Measurements from ENCODE around the gene TSPAN1. TPM values are rescaled to one million over a fixed set of nuclear protein-coding genes. Genes with fewer than 3 reads are reported as not detected.

The TSPAN1 gene
- total and polyA plus RNA-seq, 4 donors = 0.28 to 2.2 (median 0.67) TPM

- no peaks in the 10 kb centered on the region for H3K9me3 ChIP-seq (ENCODE audit: control insufficient read depth, insufficient read depth, low read length)
- no peak for DNase-seq (ENCODE audit: low read depth in 4 of 6, low spot score in 6 of 6)
- peaks cover 72% of the 10 kb centered on the region for H3K36me3 ChIP-seq (ENCODE audit: control insufficient read depth, insufficient read depth, low read length)
- H3K4me3 ChIP-seq (ENCODE audit: low read depth, low read length) = no peak overlapping the region
- WGBS (ENCODE audit: insufficient coverage) = 81% methylated on average over 5 of the region's 5 CpGs
- H3K27ac ChIP-seq (ENCODE audit: low read depth, low read length) = no peak overlapping the region
- H3K4me1 ChIP-seq (ENCODE audit: control insufficient read depth, insufficient read depth, low read length) = peaks cover 23% of the 10 kb centered on the region
- no peaks in the 10 kb centered on the region for H3K27me3 ChIP-seq (ENCODE audit: control insufficient read depth, insufficient read depth, low read length)
These were observed 19.8 kb downstream of the TSPAN1 start for GRCh38 chr1:46194641-46195193.

DNA sequence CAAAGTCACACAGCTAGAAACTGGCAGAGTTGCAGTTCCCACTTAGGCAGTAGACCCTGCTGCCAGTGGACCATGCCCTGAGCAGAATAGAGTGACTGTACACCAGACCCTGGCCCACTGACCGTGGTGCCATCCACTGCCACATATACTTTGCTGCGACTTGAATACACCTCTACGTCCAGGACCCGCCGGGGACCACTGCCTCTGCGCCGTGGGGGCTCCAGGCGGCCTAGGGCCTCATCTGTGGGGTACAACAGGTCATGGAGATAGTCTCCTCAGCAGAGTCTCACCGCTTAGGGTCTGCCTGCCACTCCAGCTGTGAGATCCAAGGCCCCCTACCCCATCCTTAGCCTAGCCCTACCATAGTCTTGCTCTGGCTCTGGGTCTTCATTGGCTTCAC, 21.7 kb downstream of the TSPAN1 start:
- Histone ChIP-seq H3K36me3 (ENCODE audit: control insufficient read depth, insufficient read depth, low read length) (peaks cover 55% of the 10 kb centered on the region), H3K4me1 (ENCODE audit: control insufficient read depth, insufficient read depth, low read length) (peaks cover 23% of the 10 kb centered on the region), H3K4me3 (ENCODE audit: low read depth, low read length) (no peak overlapping the region), H3K27me3 (ENCODE audit: control insufficient read depth, insufficient read depth, low read length) (no peaks in the 10 kb centered on the region), H3K9me3 (ENCODE audit: control insufficient read depth, insufficient read depth, low read length) (no peaks in the 10 kb centered on the region), H3K27ac (ENCODE audit: low read depth, low read length) (no peak overlapping the region)
- over 99% methylated on average over 9 of the region's 9 CpGs for WGBS (ENCODE audit: insufficient coverage)
- DNase-seq (ENCODE audit: low read depth in 4 of 6, low spot score in 6 of 6) = no peak

GRCh38 chr1:46197560-46197963, 22.7 kb downstream of the TSPAN1 start:
- H3K4me1 ChIP-seq (ENCODE audit: control insufficient read depth, insufficient read depth, low read length) = peaks cover 27% of the 10 kb centered on the region
- peaks cover 45% of the 10 kb centered on the region for H3K36me3 ChIP-seq (ENCODE audit: control insufficient read depth, insufficient read depth, low read length)
- peak overlapping the region; percentile 81 for H3K4me3 ChIP-seq (ENCODE audit: low read depth, low read length)
- no peaks in the 10 kb centered on the region for H3K9me3 ChIP-seq (ENCODE audit: control insufficient read depth, insufficient read depth, low read length)
- no peak for DNase-seq (ENCODE audit: low read depth in 4 of 6, low spot score in 6 of 6)
- 54% methylated on average over 9 of the region's 9 CpGs for WGBS (ENCODE audit: insufficient coverage)
- no peaks in the 10 kb centered on the region for H3K27me3 ChIP-seq (ENCODE audit: control insufficient read depth, insufficient read depth, low read length)
- no peak overlapping the region for H3K27ac ChIP-seq (ENCODE audit: low read depth, low read length)

GRCh38 chr1:46197964-46198811, 23.3 kb downstream of the TSPAN1 start, which contains the start of gene POMGNT1:
Gene POMGNT1, minus strand, starts transcription at chr1:46198434. Its CDS starts 613 bp downstream, at chr1:46197821.
- DNase-seq (ENCODE audit: low read depth in 4 of 6, low spot score in 6 of 6) = peak in 3 of 6 donors; percentile 43 to 85 (median 82)
- Histone ChIP-seq H3K36me3 (ENCODE audit: control insufficient read depth, insufficient read depth, low read length) (peaks cover 39% of the 10 kb centered on the region), H3K27me3 (ENCODE audit: control insufficient read depth, insufficient read depth, low read length) (no peaks in the 10 kb centered on the region), H3K9me3 (ENCODE audit: control insufficient read depth, insufficient read depth, low read length) (no peaks in the 10 kb centered on the region), H3K4me3 (ENCODE audit: low read depth, low read length) (peak within 1 kb of the TSS; percentile 81), H3K4me1 (ENCODE audit: control insufficient read depth, insufficient read depth, low read length) (peaks cover 31% of the 10 kb centered on the region), H3K27ac (ENCODE audit: low read depth, low read length) (peak within 1 kb of the TSS; percentile 71)
- under 1% methylated on average over 64 of the region's 67 CpGs for WGBS (ENCODE audit: insufficient coverage)

GRCh38 chr1:46199233-46199749, 24.4 kb downstream of the TSPAN1 start:
- DNase-seq (ENCODE audit: low read depth in 4 of 6, low spot score in 6 of 6) = no peak
- H3K9me3 ChIP-seq (ENCODE audit: control insufficient read depth, insufficient read depth, low read length) = no peaks in the 10 kb centered on the region
- no CpG with 5 or more reads among the region's 3 CpGs for WGBS (ENCODE audit: insufficient coverage)
- peaks cover 28% of the 10 kb centered on the region for H3K36me3 ChIP-seq (ENCODE audit: control insufficient read depth, insufficient read depth, low read length)
- no peaks in the 10 kb centered on the region for H3K27me3 ChIP-seq (ENCODE audit: control insufficient read depth, insufficient read depth, low read length)
- H3K27ac ChIP-seq (ENCODE audit: low read depth, low read length) = no peak overlapping the region
- peak overlapping the region; percentile 72 for H3K4me3 ChIP-seq (ENCODE audit: low read depth, low read length)
- H3K4me1 ChIP-seq (ENCODE audit: control insufficient read depth, insufficient read depth, low read length) = peaks cover 41% of the 10 kb centered on the region

DNA sequence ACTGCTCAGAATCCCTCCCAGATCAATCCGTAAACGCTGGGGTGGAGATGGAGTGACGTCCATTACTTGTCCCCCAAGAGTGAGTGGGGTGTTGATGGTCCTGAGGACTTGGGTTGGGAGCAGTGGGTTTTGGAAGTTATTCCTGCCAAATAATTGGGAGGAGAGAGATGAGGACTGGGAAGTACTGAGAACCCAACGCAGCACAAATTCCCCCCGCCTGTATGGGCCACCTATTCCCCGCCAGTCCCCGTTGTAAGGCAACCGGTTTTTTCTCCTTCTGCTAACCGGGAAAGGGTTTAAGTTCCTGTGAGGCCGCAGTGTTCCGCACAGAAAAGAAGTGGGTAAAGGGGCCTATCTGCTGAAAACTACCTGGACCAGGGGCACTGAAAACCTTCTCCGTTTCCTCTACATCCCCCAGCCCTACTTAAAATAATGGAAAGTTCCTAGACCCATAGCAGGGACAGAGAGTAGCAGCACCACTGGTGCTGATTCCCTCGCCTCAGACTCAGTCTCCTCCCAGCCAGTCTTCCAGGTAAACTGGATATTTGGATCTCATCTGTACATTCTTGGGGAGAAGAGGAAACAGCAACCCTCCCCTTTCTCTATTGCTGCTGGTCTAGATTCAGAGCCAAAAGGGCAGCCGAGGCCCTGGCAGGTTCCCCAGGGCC, 29.0 kb downstream of the TSPAN1 start:
- H3K4me3 ChIP-seq (ENCODE audit: low read depth, low read length) = peak overlapping the region; percentile 85
- peak overlapping the region; percentile 63 for H3K27ac ChIP-seq (ENCODE audit: low read depth, low read length)
- no peak for DNase-seq (ENCODE audit: low read depth in 4 of 6, low spot score in 6 of 6)
- no peaks in the 10 kb centered on the region for H3K27me3 ChIP-seq (ENCODE audit: control insufficient read depth, insufficient read depth, low read length)
- H3K4me1 ChIP-seq (ENCODE audit: control insufficient read depth, insufficient read depth, low read length) = peaks cover 42% of the 10 kb centered on the region
- no peaks in the 10 kb centered on the region for H3K9me3 ChIP-seq (ENCODE audit: control insufficient read depth, insufficient read depth, low read length)
- 18% methylated on average over 9 of the region's 14 CpGs for WGBS (ENCODE audit: insufficient coverage)
- H3K36me3 ChIP-seq (ENCODE audit: control insufficient read depth, insufficient read depth, low read length) = peaks cover 2% of the 10 kb centered on the region

DNA sequence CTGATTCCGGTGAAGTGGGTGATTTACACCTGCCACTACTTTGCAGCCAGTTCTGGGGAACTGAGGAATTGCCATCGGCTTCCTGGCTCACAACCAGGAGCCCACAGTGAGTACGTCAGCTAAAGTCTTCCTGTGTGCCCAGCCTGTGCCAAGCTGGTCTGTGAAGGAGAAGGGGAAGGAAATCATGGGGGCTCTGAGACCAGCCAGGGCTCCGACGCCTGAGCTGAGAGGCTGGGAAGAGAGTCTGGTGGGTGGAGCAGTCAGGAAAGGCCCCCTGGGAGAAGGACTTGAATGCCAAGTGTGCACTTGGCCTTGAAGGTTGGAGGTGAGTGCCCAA, 29.5 kb downstream of the TSPAN1 start:
- no peaks in the 10 kb centered on the region for H3K27me3 ChIP-seq (ENCODE audit: control insufficient read depth, insufficient read depth, low read length)
- H3K27ac ChIP-seq (ENCODE audit: low read depth, low read length) = peak overlapping the region; percentile 63
- H3K36me3 ChIP-seq (ENCODE audit: control insufficient read depth, insufficient read depth, low read length) = peaks cover 2% of the 10 kb centered on the region
- no peaks in the 10 kb centered on the region for H3K9me3 ChIP-seq (ENCODE audit: control insufficient read depth, insufficient read depth, low read length)
- H3K4me1 ChIP-seq (ENCODE audit: control insufficient read depth, insufficient read depth, low read length) = peaks cover 38% of the 10 kb centered on the region
- DNase-seq (ENCODE audit: low read depth in 4 of 6, low spot score in 6 of 6) = peak in 1 of 6 donors; percentile 34
- H3K4me3 ChIP-seq (ENCODE audit: low read depth, low read length) = peak overlapping the region; percentile 85
- WGBS (ENCODE audit: insufficient coverage) = 30% methylated on average over 5 of the region's 5 CpGs

DNA sequence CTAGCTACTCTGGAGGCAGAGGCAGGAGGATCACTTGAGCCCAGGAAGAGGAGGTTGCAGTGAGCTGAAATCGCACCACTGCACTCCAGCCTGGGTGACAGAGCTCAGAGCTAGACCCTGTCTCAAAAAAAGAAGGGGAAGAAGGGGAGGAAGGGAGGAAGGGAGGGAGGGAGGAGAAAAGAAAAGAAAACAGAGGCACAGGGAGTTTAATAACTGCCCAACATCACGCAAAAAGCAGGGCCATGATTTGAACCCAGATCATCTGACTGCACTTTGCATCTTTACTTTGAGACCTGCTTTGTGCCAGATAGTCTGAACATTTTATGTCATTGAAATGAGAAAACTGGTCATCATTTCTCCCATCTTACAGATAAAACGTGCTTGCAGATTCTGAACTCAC, 30.3 kb downstream of the TSPAN1 start:
- Histone ChIP-seq H3K9me3 (ENCODE audit: control insufficient read depth, insufficient read depth, low read length) (no peaks in the 10 kb centered on the region), H3K4me1 (ENCODE audit: control insufficient read depth, insufficient read depth, low read length) (peaks cover 38% of the 10 kb centered on the region), H3K36me3 (ENCODE audit: control insufficient read depth, insufficient read depth, low read length) (peaks cover 2% of the 10 kb centered on the region), H3K4me3 (ENCODE audit: low read depth, low read length) (no peak overlapping the region), H3K27ac (ENCODE audit: low read depth, low read length) (no peak overlapping the region), H3K27me3 (ENCODE audit: control insufficient read depth, insufficient read depth, low read length) (no peaks in the 10 kb centered on the region)
- WGBS (ENCODE audit: insufficient coverage) = 91% methylated on average over 2 of the region's 3 CpGs
- no peak for DNase-seq (ENCODE audit: low read depth in 4 of 6, low spot score in 6 of 6)

- H3K27me3 ChIP-seq (ENCODE audit: control insufficient read depth, insufficient read depth, low read length) = no peaks in the 10 kb centered on the region
- DNase-seq (ENCODE audit: low read depth in 4 of 6, low spot score in 6 of 6) = no peak
- 50% methylated on average over 1 of the region's 3 CpGs for WGBS (ENCODE audit: insufficient coverage)
- H3K4me1 ChIP-seq (ENCODE audit: control insufficient read depth, insufficient read depth, low read length) = peaks cover 38% of the 10 kb centered on the region
- H3K4me3 ChIP-seq (ENCODE audit: low read depth, low read length) = no peak overlapping the region
- no peak overlapping the region for H3K27ac ChIP-seq (ENCODE audit: low read depth, low read length)
- peaks cover 2% of the 10 kb centered on the region for H3K36me3 ChIP-seq (ENCODE audit: control insufficient read depth, insufficient read depth, low read length)
- no peaks in the 10 kb centered on the region for H3K9me3 ChIP-seq (ENCODE audit: control insufficient read depth, insufficient read depth, low read length)
These were observed 30.9 kb downstream of the TSPAN1 start for GRCh38 chr1:46205791-46206190.

All from spinal cord (tissue), 10 donors.